ENCODE results near the gene PCK2. TPM values are rescaled to one million over a fixed set of nuclear protein-coding genes. Genes with fewer than 3 reads are reported as not detected.

The PCK2 gene
- total and polyA plus RNA-seq, 2 of the 8 experiments (the other 6 are each of a cell fraction or from before 2014, with no cell fraction given): 81.9 to 115 TPM

DNA sequence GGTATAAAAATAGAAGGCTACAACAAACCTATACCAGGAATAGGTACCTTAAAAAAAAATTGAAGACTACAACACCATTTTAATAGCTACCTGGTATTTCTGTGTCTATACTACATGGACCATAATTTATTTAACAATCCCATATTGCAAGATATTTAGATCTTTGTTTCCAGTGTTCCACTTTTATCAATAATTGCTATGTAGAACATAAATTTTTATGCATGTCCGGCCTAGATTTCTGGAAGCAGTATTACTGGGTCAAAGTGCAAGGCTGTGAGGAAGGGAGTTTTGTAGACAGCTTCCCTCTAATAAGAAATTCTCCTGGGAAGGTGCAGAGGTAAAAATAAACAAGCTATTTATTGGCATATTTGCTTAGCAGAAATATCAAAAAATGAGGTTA is 16.4 kb downstream of the PCK2 start:
- Histone ChIP-seq H4K5ac (ENCODE audit: insufficient read length, low read depth, low read length) (no peak overlapping the region), H2BK120ac (replicated peaks; ENCODE audit: low read depth, low read length) (no peak overlapping the region), H4K20me1 (replicated peaks in 1 of 2; ENCODE audit: control insufficient read depth in 1 of 2, insufficient read depth in 2 of 2, low read length in 2 of 2) (no peaks in the 10 kb centered on the region), H2AFZ (ENCODE audit: low read length) (no peak overlapping the region), H3K36me3 (ENCODE audit: control insufficient read depth in 2 of 4, insufficient read depth in 4 of 4, low read length in 3 of 4) (no peaks in the 10 kb centered on the region), H3K18ac (ENCODE audit: extremely low read depth, low read length) (no peak overlapping the region), H3K4me2 (ENCODE audit: insufficient read depth in 1 of 2, low read depth in 2 of 2, low read length in 2 of 2) (no peak overlapping the region), H2BK15ac (ENCODE audit: low read length) (no peak overlapping the region), H3K23ac (ENCODE audit: insufficient read length) (no peak overlapping the region), H3K9me3 (ENCODE audit: insufficient read depth in 2 of 2, low read depth in 1 of 2, low read length in 1 of 2) (no peaks in the 10 kb centered on the region), H3K14ac (ENCODE audit: insufficient read length) (no peak overlapping the region), H3K4me1 (replicated peaks in 1 of 4; ENCODE audit: control insufficient read depth in 3 of 4, insufficient read depth in 4 of 4, low read length in 3 of 4) (no peaks in the 10 kb centered on the region; a peak in 1 of 7 replicates), H3K27ac (ENCODE audit: low read depth, low read length) (no peak overlapping the region), H3K4me3 (ENCODE audit: extremely low read depth in 1 of 4, insufficient read depth in 2 of 4, low read depth in 3 of 4, low read length in 4 of 4) (no peak overlapping the region), H4K8ac (ENCODE audit: extremely low read depth, insufficient read depth, low read length) (no peak overlapping the region), H3K23me2 (ENCODE audit: low read depth, low read length) (peaks cover 5% of the 10 kb centered on the region), H3K79me1 (ENCODE audit: low read depth, low read length) (0 out of 2 replicates have a peak, but pooled peaks cover 2% of the 10 kb centered on the region), H3K4ac (replicated peaks; ENCODE audit: insufficient read length, low read depth, low read length) (no peak overlapping the region), H3K9ac (replicated peaks in 1 of 4; ENCODE audit: extremely low read depth in 1 of 4, low read depth in 3 of 4, low read length in 3 of 4) (no peak overlapping the region), H2BK20ac (ENCODE audit: low read length) (no peak overlapping the region), H2BK12ac (ENCODE audit: low read depth, low read length) (no peak overlapping the region), H3K27me3 (replicated peaks in 1 of 4; ENCODE audit: control insufficient read depth in 3 of 4, extremely low read depth in 1 of 4, insufficient read depth in 3 of 4, low read length in 3 of 4) (no peaks in the 10 kb centered on the region), H2AK5ac (ENCODE audit: low read depth, low read length) (no peak overlapping the region), H3K56ac (replicated peaks; ENCODE audit: insufficient read length, low read depth, low read length) (no peak overlapping the region), H2BK5ac (ENCODE audit: low read depth, low read length) (no peak overlapping the region), H3K79me2 (ENCODE audit: control insufficient read depth in 1 of 2, insufficient read depth in 2 of 2, low read length in 2 of 2) (no peaks in the 10 kb centered on the region; a peak in 1 of 4 replicates), H4K91ac (replicated peaks; ENCODE audit: insufficient read length, low read length) (no peak overlapping the region)
- ChIA-PET POLR2A (ENCODE audit: partially characterized antibody) (interaction anchor here (0.8 to 23.9 kb wide), 9 partner anchors 8 to 122 kb away, joined by 3 to 626 read pairs (median 4); partner anchors contain the start of genes CPNE6, DHRS4L2, EMC9 and PCK2), CTCF (ENCODE audit: partially characterized antibody) (interaction anchor here (0.7 to 12.2 kb wide), 20 partner anchors 17 to 479 kb away, joined by 3 to 160 read pairs (median 4); partner anchors contain the start of genes CARMIL3, CIDEB, IRF9 and PCK2)
- DNase-seq (ENCODE audit: low read depth in 1 of 2, low spot score in 2 of 2): no peak
- 86% methylated on average over 1 of the region's 1 CpG; no CpG with 5 or more reads in 1 of the 2 experiments for WGBS, 2 experiments (ENCODE audit: extremely low coverage in 1 of 2, insufficient coverage in 1 of 2, insufficient read length in 1 of 2, insufficient replicate concordance in 2 of 2, low coverage in 1 of 2, low lambda C conversion rate in 2 of 2, missing lambda C conversion rate in 1 of 2)
- FAIRE-seq: no peak
- TF ChIP-seq POLR2AphosphoS5 (IDR thresholded peaks at IDR 0.05; ENCODE audit: low read depth, low read length) (no peak), BCL11A (IDR thresholded peaks at IDR 0.05; ENCODE audit: low read depth in 2 of 2, low read length in 2 of 2) (no peak), KDM1A (IDR thresholded peaks at IDR 0.05; ENCODE audit: borderline replicate concordance, low read length) (no peak), CREB1 (IDR thresholded peaks at IDR 0.05) (no peak), CEBPB (IDR thresholded peaks at IDR 0.05; ENCODE audit: low read depth, low read length) (no peak), CTCF (IDR thresholded peaks at IDR 0.05; ENCODE audit: control extremely low read depth in 1 of 3, insufficient read depth in 1 of 3, low read depth in 1 of 3, low read length in 3 of 3) (no peak), CHD1 (IDR thresholded peaks at IDR 0.05; ENCODE audit: low read depth, low read length) (no peak), SRF (IDR thresholded peaks at IDR 0.05; ENCODE audit: low read depth, low read length) (no peak), BACH1 (IDR thresholded peaks at IDR 0.05; ENCODE audit: low read length) (no peak), SIX5 (IDR thresholded peaks at IDR 0.05; ENCODE audit: low read depth, low read length) (no peak), CBX8 (IDR thresholded peaks at IDR 0.05; ENCODE audit: borderline replicate concordance, low read depth, low read length) (no peak)
- TF ChIP-seq, protein P1, sequence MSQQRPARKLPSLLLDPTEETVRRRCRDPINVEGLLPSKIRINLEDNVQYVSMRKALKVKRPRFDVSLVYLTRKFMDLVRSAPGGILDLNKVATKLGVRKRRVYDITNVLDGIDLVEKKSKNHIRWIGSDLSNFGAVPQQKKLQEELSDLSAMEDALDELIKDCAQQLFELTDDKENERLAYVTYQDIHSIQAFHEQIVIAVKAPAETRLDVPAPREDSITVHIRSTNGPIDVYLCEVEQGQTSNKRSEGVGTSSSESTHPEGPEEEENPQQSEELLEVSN (IDR thresholded peaks at IDR 0.05): no peak

All from H1 (cell line).